HepG2 (cell line): ENCODE data around the gene TPST2. TPM values are rescaled to one million over a fixed set of nuclear protein-coding genes. Genes with fewer than 3 reads are reported as not detected.

ENCODE experiments used
- CC2D1A ChIP-seq: sonication (generic); formaldehyde crosslinking; IDR thresholded peaks from 2 replicates; pipeline ENCODE4 v1.8.1; 2023; ENCODE audit warnings: mild to moderate bottlenecking, missing genetic modification reagents
- CHD4 ChIP-seq: fragments of 200-600 bp; sonication (generic); IDR thresholded peaks from 2 replicates; pipeline ENCODE4 v1.7.0; 2017; ENCODE audit warnings: mild to moderate bottlenecking, low read length, borderline replicate concordance
- CREBL2 ChIP-seq: sonication (generic); formaldehyde crosslinking; IDR thresholded peaks from 2 replicates; pipeline ENCODE4 v1.8.1; 2023; ENCODE audit warnings: missing genetic modification reagents, mild to moderate bottlenecking, borderline replicate concordance
- DBP ChIP-seq: sonication (generic); formaldehyde crosslinking; IDR thresholded peaks from 2 replicates; pipeline ENCODE4 v1.4.0; 2020; ENCODE audit warnings: missing genetic modification reagents; ENCODE audit errors: not compliant biosample characterization
- EEA1 ChIP-seq: sonication (generic); formaldehyde crosslinking; IDR thresholded peaks from 2 replicates; pipeline ENCODE4 v1.5.1; 2020; ENCODE audit warnings: mild to moderate bottlenecking, missing genetic modification reagents, borderline replicate concordance
- FOXA1 ChIP-seq, 2 experiments: fragments of 450-650 bp in 1 of 2; sonication (generic) in 1 of 2; formaldehyde crosslinking in 1 of 2; IDR thresholded peaks; 2 replicates each; pipeline versions ENCODE4 v1.4.0 to v1.6.1; 2016 to 2020; ENCODE audit warnings: missing genetic modification reagents in 1 of 2
- HOXA9 ChIP-seq: sonication (generic); formaldehyde crosslinking; IDR thresholded peaks from 2 replicates; pipeline ENCODE4 v1.8.1; 2022; ENCODE audit warnings: missing genetic modification reagents, mild to moderate bottlenecking, moderate library complexity, borderline replicate concordance
- JUNB ChIP-seq: sonication (generic); formaldehyde crosslinking; IDR thresholded peaks from 2 replicates; pipeline ENCODE4 v1.8.0; 2022; ENCODE audit warnings: missing genetic modification reagents, mild to moderate bottlenecking, borderline replicate concordance
- KLF12 ChIP-seq: sonication (generic); formaldehyde crosslinking; IDR thresholded peaks from 2 replicates; pipeline ENCODE4 v1.4.0; 2020; ENCODE audit warnings: missing genetic modification reagents, borderline replicate concordance
- MEIS2 ChIP-seq: sonication (generic); formaldehyde crosslinking; IDR thresholded peaks from 2 replicates; pipeline ENCODE4 v1.9.0; 2021; ENCODE audit warnings: mild to moderate bottlenecking, missing genetic modification reagents
- NBN ChIP-seq: fragments of 450-650 bp; conservative IDR thresholded peaks from 2 replicates; pipeline ENCODE4 v1.6.1; 2017
- NFYC ChIP-seq: IDR thresholded peaks from 2 replicates; pipeline ENCODE4 v1.6.1; 2016; ENCODE audit warnings: missing genetic modification reagents, missing compliant biosample characterization
- RXRB ChIP-seq: IDR thresholded peaks from 2 replicates; pipeline ENCODE4 v1.6.1; 2016; ENCODE audit warnings: borderline replicate concordance, missing genetic modification reagents, missing compliant biosample characterization
- SKI ChIP-seq: fragments of 450-650 bp; IDR thresholded peaks from one replicate; pipeline ENCODE4 v1.6.1; 2018; ENCODE audit warnings: mild to moderate bottlenecking; ENCODE audit not compliant: partially characterized antibody
- SMC3 ChIP-seq: IDR thresholded peaks from 2 replicates; pipeline ENCODE4 v1.6.1; 2011; ENCODE audit warnings: low read length, improper control_type of control experiment
- SSRP1 ChIP-seq: IDR thresholded peaks from 2 replicates; pipeline ENCODE4 v1.6.1; 2016; ENCODE audit warnings: control low read depth
- ZFP36L1 ChIP-seq: sonication (generic); formaldehyde crosslinking; IDR thresholded peaks from 2 replicates; pipeline ENCODE4 v1.8.0; 2022; ENCODE audit warnings: mild to moderate bottlenecking, missing genetic modification reagents, moderate library complexity
- ZMAT3 ChIP-seq: sonication (generic); formaldehyde crosslinking; conservative IDR thresholded peaks from 2 replicates; pipeline ENCODE4 v1.7.0; 2021; ENCODE audit warnings: missing genetic modification reagents
- ZNF101 ChIP-seq: sonication (generic); formaldehyde crosslinking; IDR thresholded peaks from 2 replicates; pipeline ENCODE4 v1.4.0; 2020; ENCODE audit warnings: mild to moderate bottlenecking, low read depth, missing genetic modification reagents, borderline replicate concordance
- ZNF430 ChIP-seq: sonication (generic); formaldehyde crosslinking; IDR thresholded peaks from 2 replicates; pipeline ENCODE4 v1.9.0; 2021; ENCODE audit warnings: mild to moderate bottlenecking, missing genetic modification reagents
- ZNF598 ChIP-seq: sonication (generic); formaldehyde crosslinking; IDR thresholded peaks from 2 replicates; pipeline ENCODE4 v1.5.1; 2020; ENCODE audit warnings: mild to moderate bottlenecking, missing genetic modification reagents, borderline replicate concordance
- ZNF841 ChIP-seq: sonication (generic); formaldehyde crosslinking; IDR thresholded peaks from 2 replicates; pipeline ENCODE4 v1.8.1; 2023; ENCODE audit warnings: missing genetic modification reagents, borderline replicate concordance
- polyA plus RNA-seq, 8 experiments: library from polyadenylated mRNA; depleted of rRNA in 3 of 8; stranded (reverse) in 7 of 8; unstranded in 1 of 8; fragments of >200 nt; fragmentation: Illumina TruSeq in 4 of 8; extraction: Trizol in 4 of 8; gene quantifications; 2 replicates each; pipeline versions ENCODE4 v1.2.1 to v1.2.3, GENCODE V29; 2011 to 2016; ENCODE audit warnings: low read depth in 4 of 8, missing spikeins in 1 of 8, mixed read lengths in 1 of 8; ENCODE audit not compliant: insufficient read depth in 1 of 8
- total RNA-seq, 5 experiments: library from RNA; depleted of rRNA; stranded (reverse); fragments of >200 nt; fragmentation: Illumina TruSeq; extraction: Trizol; gene quantifications; 2 replicates each; pipeline ENCODE4 v1.2.3, GENCODE V29; 2016; ENCODE audit warnings: low read depth in 1 of 5
- TF ChIP-seq, protein P1 (sequence below): sonication (generic); formaldehyde crosslinking; conservative IDR thresholded peaks from 2 replicates; pipeline ENCODE4 v1.4.0; 2020; ENCODE audit warnings: missing genetic modification reagents
- TF ChIP-seq, protein P2 (sequence below): sonication (generic); formaldehyde crosslinking; IDR thresholded peaks from 2 replicates; pipeline ENCODE4 v1.8.0; 2022; ENCODE audit warnings: mild to moderate bottlenecking, missing genetic modification reagents, moderate library complexity

TPST2 gene
- total and polyA plus RNA-seq, 2 of the 13 experiments (the other 11 are each of a cell fraction or from before 2014, with no cell fraction given): 15.2 to 23.8 TPM

GRCh38 chr22:26483439-26484359 lies 106.2 kb downstream of the TPST2 start, which contains the start of the genes HPS4 and SRRD (continued):
- no peak for TF ChIP-seq NBN
- TF ChIP-seq, protein P1, sequence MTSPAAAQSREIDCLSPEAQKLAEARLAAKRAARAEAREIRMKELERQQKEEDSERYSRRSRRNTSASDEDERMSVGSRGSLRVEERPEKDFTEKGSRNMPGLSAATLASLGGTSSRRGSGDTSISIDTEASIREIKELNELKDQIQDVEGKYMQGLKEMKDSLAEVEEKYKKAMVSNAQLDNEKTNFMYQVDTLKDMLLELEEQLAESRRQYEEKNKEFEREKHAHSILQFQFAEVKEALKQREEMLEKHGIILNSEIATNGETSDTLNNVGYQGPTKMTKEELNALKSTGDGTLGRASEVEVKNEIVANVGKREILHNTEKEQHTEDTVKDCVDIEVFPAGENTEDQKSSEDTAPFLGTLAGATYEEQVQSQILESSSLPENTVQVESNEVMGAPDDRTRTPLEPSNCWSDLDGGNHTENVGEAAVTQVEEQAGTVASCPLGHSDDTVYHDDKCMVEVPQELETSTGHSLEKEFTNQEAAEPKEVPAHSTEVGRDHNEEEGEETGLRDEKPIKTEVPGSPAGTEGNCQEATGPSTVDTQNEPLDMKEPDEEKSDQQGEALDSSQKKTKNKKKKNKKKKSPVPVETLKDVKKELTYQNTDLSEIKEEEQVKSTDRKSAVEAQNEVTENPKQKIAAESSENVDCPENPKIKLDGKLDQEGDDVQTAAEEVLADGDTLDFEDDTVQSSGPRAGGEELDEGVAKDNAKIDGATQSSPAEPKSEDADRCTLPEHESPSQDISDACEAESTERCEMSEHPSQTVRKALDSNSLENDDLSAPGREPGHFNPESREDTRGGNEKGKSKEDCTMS (CRISPR knock-in tag): no peak; the same call in 1 of the 2 replicates
- peak; percentile 41; the same call in 1 of the 2 replicates for TF ChIP-seq NFYC (CRISPR knock-in tag)
- no peak for TF ChIP-seq JUNB (CRISPR knock-in tag)
- TF ChIP-seq CC2D1A (CRISPR knock-in tag): no peak
- TF ChIP-seq MEIS2 (CRISPR knock-in tag): peak; percentile 62
- no peak for TF ChIP-seq ZNF841 (CRISPR knock-in tag)
- peak; percentile 100 for TF ChIP-seq CHD4
- TF ChIP-seq SMC3: no peak
- no peak for TF ChIP-seq ZNF101 (CRISPR knock-in tag)
- no peak for TF ChIP-seq HOXA9 (CRISPR knock-in tag)
- 0 out of 2 replicates have a peak, but pooled peaks have one; percentile 94 for TF ChIP-seq ZNF598 (CRISPR knock-in tag)
- TF ChIP-seq KLF12 (CRISPR knock-in tag): peak; percentile 85; the same call in 1 of the 2 replicates
- 0 out of 2 replicates have a peak, but pooled peaks have one; percentile 59 for TF ChIP-seq EEA1 (CRISPR knock-in tag)
- TF ChIP-seq ZFP36L1 (CRISPR knock-in tag): peak; percentile 71; the same call in 1 of the 2 replicates
- TF ChIP-seq, protein P2, sequence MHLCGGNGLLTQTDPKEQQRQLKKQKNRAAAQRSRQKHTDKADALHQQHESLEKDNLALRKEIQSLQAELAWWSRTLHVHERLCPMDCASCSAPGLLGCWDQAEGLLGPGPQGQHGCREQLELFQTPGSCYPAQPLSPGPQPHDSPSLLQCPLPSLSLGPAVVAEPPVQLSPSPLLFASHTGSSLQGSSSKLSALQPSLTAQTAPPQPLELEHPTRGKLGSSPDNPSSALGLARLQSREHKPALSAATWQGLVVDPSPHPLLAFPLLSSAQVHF (CRISPR knock-in tag): no peak
- TF ChIP-seq ZNF430: no peak
- no peak; the same call in 1 of the 2 replicates for TF ChIP-seq ZMAT3 (CRISPR knock-in tag)
- TF ChIP-seq CREBL2 (CRISPR knock-in tag): no peak; the same call in 1 of the 2 replicates
- peak; percentile 71 for TF ChIP-seq SKI
- TF ChIP-seq SSRP1 (CRISPR knock-in tag): no peak
- no peak for TF ChIP-seq DBP (CRISPR knock-in tag)
- peak; percentile 72 for TF ChIP-seq RXRB (CRISPR knock-in tag)
- no peak for TF ChIP-seq FOXA1 (IDR thresholded peaks at IDR 0.05)
- 0 out of 2 replicates have a peak, but pooled peaks have one; percentile 7 for TF ChIP-seq FOXA1 (CRISPR knock-in tag; IDR thresholded peaks at IDR 0.05)
